HCEC 1CT (cell line): ENCODE data around the gene JADE2.
"Not testable (repeated sequence)": the region's sequence is repeated elsewhere in the genome, so short reads cannot be mapped to it uniquely, and the experiment has no call there.

ENCODE experiments used
- DNase-seq: peaks from one replicate; pipeline ENCODE4 v3.0.0-alpha.2; 2017

The JADE2 gene

DNA sequence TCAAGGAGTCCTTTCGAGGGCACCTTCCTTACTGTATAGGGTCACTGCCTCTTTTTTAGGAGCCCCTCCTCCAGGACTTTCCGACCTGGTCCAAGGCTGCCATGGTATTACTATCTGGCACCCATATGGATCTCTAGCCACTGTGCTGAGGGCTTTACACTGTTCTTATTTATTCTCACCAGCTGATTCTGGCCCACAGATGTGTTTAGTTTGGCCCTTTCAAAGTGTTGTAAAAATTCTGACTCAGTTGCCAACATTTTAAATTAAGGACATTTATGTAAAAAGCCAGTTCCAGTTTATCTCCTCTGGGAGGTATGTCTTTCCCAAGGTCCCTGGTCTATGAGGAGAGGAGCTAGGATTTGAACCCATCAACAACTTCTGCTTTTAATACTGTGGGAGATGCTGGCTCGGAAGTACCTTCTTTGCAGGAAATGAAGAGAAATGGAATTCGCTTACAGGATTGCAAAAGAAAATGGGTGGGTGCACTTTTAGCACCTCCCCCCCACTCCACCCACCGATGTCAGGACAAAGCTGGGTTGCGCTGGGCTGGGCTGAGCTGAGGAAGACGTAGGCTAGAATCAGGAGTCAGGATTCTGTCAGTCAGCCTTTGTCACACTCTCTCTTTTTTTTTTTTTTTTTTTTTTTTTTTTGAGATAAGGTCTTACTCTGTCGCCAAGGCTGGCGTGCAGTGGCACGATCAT, 7.8 kb downstream of the JADE2 start:
- no peak for DNase-seq

- DNase-seq = no peak
Observed at GRCh38 chr5:134534058-134534725, 8.7 kb downstream of the JADE2 start.

- no peak for DNase-seq
Observed at GRCh38 chr5:134534726-134535110, 9.2 kb downstream of the JADE2 start.

DNA sequence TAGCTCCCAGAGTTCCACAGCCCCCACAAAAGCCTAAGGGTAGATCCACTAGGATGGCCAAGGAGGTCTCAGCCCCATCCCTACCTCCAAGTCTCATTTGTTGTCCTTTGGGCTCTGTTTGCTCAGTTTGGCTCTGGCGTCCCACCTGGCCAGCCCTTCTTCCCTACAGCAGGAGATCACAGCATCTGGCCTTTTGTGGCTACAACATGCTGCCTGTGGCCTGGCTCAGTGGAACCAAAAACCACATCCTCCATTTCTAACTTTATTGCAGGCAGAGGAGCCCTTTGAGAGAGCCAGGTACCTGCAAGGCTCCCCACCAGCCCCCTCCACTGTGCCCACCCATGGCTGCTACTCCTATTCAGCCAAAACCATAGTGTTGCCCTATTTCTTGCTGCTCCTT, 11.4 kb downstream of the JADE2 start:
- DNase-seq = no peak

DNA sequence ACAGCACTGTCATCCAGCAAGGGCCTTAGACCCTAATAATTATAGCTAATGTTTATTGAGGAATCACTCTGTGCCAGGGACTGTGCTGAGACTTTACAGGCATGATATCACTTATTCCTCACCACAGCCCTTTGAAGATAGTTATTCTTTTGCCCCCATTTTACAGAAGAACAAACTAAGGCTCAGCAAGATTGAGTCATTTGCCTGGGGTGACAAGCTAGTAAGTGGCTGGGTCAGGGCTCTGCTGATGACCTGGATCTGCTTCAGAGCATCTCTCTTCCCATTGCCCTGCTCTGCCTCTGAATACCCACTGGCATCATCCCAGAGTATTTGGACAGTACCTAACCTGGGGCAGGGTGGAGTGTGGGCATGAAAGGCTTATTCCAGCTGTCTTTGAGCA, 11.8 kb downstream of the JADE2 start:
- DNase-seq = no peak

- no peak for DNase-seq
Observed at GRCh38 chr5:134538296-134538695, 12.8 kb downstream of the JADE2 start.

GRCh38 chr5:134539732-134540131, 14.3 kb downstream of the JADE2 start:
- no peak for DNase-seq

DNA sequence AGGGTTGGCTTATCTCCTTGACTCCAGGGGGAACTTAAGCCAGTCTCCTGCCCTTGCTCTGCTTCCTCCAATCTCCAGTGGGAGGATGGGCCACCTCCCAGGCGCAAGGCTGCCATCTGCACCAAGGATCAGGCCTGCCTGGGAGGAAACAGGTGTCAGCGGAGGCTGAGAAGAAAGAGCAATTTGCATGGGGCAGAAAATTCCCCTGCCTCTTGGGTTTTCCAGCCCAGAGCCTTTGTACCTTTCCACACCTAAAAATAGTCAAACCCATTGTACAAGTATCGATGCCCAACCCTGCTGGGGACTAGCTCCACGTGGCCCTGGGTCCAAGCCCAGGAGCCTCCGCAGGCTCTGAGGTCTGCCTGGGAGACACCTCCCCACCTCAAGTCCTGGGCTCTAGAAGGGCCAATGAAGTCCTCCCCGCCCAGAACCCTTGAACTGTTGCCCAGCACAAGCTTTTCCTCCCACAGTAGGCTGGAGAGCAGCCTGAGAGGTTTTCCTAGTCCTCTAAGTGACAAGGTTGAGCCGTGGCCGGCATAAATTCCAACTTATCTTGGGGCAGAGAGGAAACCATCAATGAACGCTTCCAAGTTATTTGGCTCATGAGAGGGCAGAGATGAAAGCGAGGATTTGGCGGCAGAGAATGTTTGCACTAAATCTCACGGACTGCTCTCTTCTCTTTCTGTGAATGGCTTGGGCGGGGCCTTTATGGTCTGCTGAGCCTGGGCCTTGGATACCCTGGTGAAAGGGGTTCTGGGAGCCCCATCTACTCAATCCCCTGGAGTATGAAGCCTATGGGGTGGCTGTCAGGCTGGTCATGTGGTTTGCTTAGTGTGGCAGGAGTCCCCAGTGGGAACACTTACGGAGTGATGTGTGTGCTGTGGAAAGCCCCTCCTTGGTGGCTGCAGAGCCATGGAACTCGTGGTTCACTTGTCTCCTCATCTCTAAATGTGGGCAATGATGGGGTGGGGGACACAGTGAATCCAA, 15.6 kb downstream of the JADE2 start:
- DNase-seq = no peak

GRCh38 chr5:134541736-134542376, 16.4 kb downstream of the JADE2 start:
- DNase-seq = no peak

DNA sequence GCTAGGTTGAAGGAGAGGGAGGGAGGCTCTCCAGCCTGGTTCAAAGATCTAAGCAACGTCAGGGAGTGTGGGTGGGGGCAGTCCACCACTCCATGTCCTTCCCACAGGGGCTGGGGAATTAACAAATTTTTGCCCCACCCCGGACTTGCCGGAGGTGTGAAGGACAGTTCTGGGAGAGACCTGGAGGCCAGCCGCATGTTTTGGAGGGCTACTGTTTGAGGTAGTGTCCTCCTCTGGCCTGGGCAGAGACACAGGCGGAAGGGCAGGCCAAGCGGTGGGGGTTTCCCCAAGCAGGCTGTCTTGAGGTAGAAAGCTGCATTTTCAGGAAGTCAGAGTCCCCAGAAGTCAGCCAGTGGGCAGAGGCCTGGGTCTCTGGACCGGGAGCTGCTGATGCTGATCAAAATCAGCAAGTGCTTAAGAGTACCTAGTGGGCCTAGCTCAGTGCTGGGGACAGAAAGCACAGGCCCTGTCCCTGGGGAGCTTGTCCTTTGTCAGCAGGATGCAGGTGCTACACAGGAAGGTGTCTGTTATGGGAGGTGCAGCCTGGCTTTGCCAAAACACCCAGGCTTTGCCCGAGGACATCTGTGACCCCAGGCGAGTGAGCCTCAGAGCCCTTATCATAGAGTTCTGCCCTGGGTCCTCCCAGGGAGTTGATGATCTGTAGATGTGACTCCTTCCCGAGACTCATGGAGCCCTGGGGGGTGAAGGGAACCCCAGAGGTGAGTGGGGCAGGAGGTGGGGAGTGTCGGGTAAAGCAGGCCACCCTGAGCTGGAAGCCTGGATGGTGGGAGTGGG, 18.5 kb downstream of the JADE2 start:
- DNase-seq = no peak

DNA sequence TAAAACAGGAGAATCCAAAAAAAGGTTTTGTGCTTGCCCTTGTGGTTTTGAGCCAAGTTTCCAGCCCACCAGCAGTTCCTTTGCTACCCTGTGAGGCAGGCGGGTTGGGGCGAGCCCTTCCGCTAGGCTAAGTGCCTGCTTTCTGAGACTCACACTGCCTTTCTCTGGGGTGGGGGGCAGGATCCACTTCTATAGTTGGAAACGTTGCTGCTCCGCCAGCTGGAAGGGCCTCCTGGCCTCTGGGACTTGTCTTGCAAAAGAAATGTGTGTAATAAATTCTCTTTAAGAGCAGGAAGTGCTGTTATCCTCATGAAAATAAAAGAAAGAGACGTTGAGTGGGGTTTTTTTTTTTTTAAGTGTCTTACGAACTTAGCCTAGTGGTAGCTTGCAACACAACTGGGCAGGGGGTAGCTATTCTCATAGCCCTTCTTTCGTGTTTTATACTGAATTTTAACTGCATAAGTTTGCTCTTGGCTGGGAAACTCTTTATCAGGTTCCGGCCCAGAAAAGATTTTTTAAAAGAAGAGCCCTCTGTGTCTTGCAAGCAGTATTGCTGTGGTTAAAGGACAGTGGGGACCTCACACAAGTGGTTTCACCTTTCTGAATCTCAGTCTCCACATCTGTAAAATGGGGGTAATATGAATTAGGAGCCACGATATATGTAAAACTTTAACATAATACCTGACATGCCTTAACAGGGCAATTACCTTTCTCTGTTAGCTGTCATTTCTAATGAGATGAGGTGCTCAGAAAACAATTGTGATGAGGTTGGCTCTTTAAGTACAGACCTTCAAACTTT, 19.8 kb downstream of the JADE2 start:
- DNase-seq = no peak

DNA sequence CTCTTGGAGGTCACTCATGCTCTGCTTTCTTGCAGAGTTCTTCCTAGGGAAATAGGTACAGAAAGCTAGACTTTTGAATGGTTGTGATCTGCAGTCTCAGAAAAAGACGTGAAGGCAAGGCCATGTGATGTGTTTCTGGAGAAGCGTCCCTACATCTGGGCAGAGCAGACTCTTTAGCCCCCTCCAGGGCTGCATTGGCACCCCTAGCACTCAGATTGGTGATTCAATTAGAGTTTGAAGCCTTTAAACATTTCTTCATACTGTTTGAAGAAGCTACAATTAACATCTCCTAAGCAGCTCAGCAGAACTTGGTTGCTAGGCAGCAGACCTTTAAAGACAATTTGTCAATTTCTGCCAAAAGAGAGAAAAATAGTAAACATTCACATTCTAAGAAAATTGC, 21.6 kb downstream of the JADE2 start:
- no peak for DNase-seq

- DNase-seq = peak; percentile 83
Observed at GRCh38 chr5:134547579-134547978, 22.1 kb downstream of the JADE2 start.

DNA sequence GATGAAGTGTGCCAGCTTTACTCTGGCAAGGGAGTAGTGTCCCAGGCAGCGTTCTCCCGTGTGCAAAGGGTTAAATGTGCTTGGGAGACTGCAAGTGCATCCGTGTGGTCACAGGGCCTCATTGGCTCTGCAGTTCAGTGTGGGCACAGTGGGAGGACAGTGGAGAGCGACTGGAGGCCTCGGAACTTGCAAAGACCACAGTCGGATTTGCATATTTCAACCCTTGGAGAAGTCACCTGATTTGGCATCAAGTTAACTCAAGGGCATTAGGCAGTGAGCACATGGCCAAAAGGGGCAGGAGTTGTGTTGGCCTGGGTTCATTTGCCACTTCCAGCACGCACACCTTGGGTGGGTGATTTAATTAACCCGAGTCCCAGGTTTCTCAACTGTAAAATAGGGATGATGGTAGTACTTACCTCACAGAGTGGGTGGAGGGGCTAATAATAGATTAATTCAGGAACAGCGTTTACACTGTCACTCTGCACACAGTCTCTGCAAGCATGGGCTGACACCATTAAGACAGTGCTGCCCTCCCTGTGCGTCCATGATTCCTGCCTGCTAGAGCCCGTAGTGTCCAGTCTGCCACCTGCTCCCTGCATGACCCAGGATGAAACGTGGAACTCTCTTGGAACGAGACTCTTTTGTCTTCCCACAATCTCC, 22.7 kb downstream of the JADE2 start:
- DNase-seq = no peak

GRCh38 chr5:134549714-134550113, 24.2 kb downstream of the JADE2 start:
- peak; percentile 54 for DNase-seq

- DNase-seq = no peak
Observed at GRCh38 chr5:134550271-134551214, 25.1 kb downstream of the JADE2 start.

DNA sequence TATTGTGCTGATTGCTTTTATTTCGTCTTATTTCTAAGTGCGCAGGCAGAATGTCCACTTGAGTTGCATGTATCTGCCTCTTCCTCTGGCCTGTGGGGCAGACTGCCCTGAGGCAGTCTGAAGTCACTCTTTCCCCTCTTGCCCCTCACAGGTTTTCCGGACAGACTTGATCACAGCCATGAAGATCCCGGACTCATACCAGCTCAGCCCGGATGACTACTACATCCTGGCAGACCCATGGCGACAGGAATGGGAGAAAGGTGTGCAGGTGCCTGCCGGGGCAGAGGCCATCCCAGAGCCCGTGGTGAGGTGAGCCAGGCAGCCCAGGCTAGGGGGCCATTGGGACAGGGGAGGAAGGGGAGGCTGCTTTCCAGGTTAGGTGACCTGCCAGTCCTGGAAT, 26.4 kb downstream of the JADE2 start:
- DNase-seq = no peak

DNA sequence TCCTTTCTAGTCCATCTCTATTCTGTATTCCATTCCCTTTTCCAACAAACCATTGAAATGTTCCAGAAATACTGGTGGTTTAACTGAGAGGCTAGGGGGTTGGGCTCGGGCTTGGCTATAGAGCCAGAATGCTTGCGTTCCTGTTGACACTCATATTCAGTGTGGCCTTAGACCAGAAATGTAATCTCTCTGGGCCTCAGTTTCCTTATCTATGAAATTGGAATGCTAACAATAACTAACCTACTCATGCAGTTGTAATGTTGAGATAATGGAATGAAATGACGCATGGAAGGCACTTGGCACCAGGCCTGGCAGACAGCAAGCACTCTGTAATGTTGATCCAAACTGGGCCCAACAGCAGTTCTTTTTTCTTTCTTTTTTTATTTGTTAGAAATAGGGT, 26.8 kb downstream of the JADE2 start:
- DNase-seq = peak; percentile 89

DNA sequence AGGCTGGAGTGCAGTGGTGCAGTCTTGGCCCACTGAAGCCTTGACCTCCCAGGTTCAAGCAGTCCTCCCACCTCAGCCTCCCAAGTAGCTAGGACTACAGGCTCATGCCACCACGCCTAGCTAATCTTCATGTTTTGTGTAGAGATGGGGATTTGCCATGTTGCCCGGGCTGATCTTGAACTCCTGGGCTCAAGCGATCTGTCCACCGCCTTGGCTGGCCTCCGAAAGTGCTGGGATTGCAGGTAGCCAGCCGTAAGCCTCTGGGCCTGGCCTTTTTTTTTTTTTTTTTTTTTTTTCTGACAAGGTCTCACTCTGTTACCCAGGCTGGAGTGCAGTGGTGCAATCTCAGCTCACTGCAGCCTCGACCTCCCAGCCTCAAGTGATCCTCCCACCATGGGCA, 27.2 kb downstream of the JADE2 start:
- DNase-seq = not testable (repeated sequence)

GRCh38 chr5:134553821-134554267, 28.4 kb downstream of the JADE2 start:
- DNase-seq = no peak
